Measurements from ENCODE around the gene UBA1. TPM values are rescaled to one million over a fixed set of nuclear protein-coding genes. Genes with fewer than 3 reads are reported as not detected.

Gene UBA1
- total and polyA plus RNA-seq, 2 of the 13 experiments (the other 11 are each of a cell fraction or from before 2014, with no cell fraction given): 93.3 to 129 TPM

DNA sequence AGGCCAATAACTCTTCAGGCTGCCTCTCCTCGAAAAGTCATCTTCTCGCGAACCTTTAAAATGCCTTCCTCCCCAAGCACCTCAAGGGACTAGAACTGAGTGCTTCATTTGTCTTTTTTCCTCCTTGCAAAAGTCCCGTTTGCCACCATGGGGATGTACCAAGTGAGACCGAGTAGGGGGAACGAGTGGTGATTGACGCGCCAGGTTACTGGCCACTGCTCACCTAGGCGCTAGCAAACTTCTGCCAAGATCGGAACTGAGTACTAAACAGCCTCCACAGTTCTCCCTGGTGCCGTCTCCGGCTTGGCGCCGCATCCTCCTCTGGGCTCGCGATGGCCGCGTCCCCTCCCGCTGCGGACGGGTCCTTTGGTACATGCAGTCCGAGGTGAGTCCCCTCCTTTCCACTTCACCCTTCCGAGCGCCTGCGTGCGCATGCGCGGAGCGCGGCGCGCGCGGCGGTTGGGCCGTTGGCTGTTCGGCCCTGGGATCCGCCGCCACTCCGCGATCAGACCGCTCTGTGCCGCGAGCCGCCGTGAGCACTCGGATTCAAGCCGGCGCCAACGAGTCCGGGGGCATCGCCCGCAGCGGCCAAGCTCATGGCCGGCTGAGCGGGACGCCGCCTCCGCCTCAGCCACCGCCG is 24.8 kb downstream of the UBA1 start, which contains the start of gene CDK16 (continued):
- TF ChIP-seq ZNF484 (CRISPR knock-in tag; IDR thresholded peaks at IDR 0.05; ENCODE audit: borderline replicate concordance, low read depth) (no peak), ZNF34 (CRISPR knock-in tag; IDR thresholded peaks at IDR 0.05; ENCODE audit: borderline replicate concordance) (no peak), RBAK (CRISPR knock-in tag; IDR thresholded peaks at IDR 0.05) (no peak), GABPA (IDR thresholded peaks at IDR 0.05; ENCODE audit: low read depth, low read length) (no peak), GABPA (CRISPR knock-in tag; IDR thresholded peaks at IDR 0.05; ENCODE audit: low read depth) (no peak), NCOA2 (CRISPR knock-in tag; IDR thresholded peaks at IDR 0.05) (no peak), ZNF264 (CRISPR knock-in tag; IDR thresholded peaks at IDR 0.05) (no peak), ZNF614 (CRISPR knock-in tag; IDR thresholded peaks at IDR 0.05; ENCODE audit: borderline replicate concordance) (no peak), NFE2L1 (CRISPR knock-in tag; IDR thresholded peaks at IDR 0.05; ENCODE audit: borderline replicate concordance) (no peak), PPARG (CRISPR knock-in tag; conservative IDR thresholded peaks at IDR 0.05) (no peak), ZFYVE20 (CRISPR knock-in tag; IDR thresholded peaks at IDR 0.05; ENCODE audit: borderline replicate concordance, low read depth) (no peak), WIZ (CRISPR knock-in tag; IDR thresholded peaks at IDR 0.05) (no peak), HNF4A (CRISPR knock-in tag; IDR thresholded peaks at IDR 0.05) (no peak), ZNF720 (CRISPR knock-in tag; IDR thresholded peaks at IDR 0.05) (no peak), SSRP1 (CRISPR knock-in tag; IDR thresholded peaks at IDR 0.05) (no peak), ZNF746 (CRISPR knock-in tag; IDR thresholded peaks at IDR 0.05) (no peak), YY1 (IDR thresholded peaks at IDR 0.05; ENCODE audit: insufficient read depth, insufficient replicate concordance, low read depth, low read length) (peak; percentile 8)
- TF ChIP-seq, protein P1, sequence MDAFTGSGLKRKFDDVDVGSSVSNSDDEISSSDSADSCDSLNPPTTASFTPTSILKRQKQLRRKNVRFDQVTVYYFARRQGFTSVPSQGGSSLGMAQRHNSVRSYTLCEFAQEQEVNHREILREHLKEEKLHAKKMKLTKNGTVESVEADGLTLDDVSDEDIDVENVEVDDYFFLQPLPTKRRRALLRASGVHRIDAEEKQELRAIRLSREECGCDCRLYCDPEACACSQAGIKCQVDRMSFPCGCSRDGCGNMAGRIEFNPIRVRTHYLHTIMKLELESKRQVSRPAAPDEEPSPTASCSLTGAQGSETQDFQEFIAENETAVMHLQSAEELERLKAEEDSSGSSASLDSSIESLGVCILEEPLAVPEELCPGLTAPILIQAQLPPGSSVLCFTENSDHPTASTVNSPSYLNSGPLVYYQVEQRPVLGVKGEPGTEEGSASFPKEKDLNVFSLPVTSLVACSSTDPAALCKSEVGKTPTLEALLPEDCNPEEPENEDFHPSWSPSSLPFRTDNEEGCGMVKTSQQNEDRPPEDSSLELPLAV (CRISPR knock-in tag; conservative IDR thresholded peaks at IDR 0.05; ENCODE audit: low read depth): no peak
- TF ChIP-seq, protein P2, sequence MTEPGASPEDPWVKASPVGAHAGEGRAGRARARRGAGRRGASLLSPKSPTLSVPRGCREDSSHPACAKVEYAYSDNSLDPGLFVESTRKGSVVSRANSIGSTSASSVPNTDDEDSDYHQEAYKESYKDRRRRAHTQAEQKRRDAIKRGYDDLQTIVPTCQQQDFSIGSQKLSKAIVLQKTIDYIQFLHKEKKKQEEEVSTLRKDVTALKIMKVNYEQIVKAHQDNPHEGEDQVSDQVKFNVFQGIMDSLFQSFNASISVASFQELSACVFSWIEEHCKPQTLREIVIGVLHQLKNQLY (CRISPR knock-in tag; IDR thresholded peaks at IDR 0.05): no peak
- TF ChIP-seq, protein P3, sequence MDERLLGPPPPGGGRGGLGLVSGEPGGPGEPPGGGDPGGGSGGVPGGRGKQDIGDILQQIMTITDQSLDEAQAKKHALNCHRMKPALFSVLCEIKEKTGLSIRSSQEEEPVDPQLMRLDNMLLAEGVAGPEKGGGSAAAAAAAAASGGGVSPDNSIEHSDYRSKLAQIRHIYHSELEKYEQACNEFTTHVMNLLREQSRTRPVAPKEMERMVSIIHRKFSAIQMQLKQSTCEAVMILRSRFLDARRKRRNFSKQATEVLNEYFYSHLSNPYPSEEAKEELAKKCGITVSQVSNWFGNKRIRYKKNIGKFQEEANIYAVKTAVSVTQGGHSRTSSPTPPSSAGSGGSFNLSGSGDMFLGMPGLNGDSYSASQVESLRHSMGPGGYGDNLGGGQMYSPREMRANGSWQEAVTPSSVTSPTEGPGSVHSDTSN (CRISPR knock-in tag; IDR thresholded peaks at IDR 0.05): no peak
- TF ChIP-seq, protein P4, sequence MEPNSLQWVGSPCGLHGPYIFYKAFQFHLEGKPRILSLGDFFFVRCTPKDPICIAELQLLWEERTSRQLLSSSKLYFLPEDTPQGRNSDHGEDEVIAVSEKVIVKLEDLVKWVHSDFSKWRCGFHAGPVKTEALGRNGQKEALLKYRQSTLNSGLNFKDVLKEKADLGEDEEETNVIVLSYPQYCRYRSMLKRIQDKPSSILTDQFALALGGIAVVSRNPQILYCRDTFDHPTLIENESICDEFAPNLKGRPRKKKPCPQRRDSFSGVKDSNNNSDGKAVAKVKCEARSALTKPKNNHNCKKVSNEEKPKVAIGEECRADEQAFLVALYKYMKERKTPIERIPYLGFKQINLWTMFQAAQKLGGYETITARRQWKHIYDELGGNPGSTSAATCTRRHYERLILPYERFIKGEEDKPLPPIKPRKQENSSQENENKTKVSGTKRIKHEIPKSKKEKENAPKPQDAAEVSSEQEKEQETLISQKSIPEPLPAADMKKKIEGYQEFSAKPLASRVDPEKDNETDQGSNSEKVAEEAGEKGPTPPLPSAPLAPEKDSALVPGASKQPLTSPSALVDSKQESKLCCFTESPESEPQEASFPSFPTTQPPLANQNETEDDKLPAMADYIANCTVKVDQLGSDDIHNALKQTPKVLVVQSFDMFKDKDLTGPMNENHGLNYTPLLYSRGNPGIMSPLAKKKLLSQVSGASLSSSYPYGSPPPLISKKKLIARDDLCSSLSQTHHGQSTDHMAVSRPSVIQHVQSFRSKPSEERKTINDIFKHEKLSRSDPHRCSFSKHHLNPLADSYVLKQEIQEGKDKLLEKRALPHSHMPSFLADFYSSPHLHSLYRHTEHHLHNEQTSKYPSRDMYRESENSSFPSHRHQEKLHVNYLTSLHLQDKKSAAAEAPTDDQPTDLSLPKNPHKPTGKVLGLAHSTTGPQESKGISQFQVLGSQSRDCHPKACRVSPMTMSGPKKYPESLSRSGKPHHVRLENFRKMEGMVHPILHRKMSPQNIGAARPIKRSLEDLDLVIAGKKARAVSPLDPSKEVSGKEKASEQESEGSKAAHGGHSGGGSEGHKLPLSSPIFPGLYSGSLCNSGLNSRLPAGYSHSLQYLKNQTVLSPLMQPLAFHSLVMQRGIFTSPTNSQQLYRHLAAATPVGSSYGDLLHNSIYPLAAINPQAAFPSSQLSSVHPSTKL (CRISPR knock-in tag; IDR thresholded peaks at IDR 0.05): no peak
- TF ChIP-seq, protein P5, sequence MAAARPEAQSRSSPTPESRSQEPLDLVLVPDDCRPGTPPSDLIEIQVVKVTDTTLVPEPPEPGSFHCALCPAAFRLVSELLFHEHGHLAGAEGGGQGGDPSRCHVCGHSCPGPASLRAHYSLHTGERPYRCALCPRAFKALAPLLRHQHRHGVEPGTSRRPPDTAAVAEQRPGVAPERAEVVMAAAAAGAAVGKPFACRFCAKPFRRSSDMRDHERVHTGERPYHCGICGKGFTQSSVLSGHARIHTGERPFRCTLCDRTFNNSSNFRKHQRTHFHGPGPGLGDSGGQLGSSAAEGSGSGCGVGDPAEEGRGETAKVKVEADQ (CRISPR knock-in tag; IDR thresholded peaks at IDR 0.05; ENCODE audit: borderline replicate concordance): no peak
- TF ChIP-seq, protein P6, sequence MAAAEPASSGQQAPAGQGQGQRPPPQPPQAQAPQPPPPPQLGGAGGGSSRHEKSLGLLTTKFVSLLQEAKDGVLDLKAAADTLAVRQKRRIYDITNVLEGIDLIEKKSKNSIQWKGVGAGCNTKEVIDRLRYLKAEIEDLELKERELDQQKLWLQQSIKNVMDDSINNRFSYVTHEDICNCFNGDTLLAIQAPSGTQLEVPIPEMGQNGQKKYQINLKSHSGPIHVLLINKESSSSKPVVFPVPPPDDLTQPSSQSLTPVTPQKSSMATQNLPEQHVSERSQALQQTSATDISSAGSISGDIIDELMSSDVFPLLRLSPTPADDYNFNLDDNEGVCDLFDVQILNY (CRISPR knock-in tag; conservative IDR thresholded peaks at IDR 0.05): no peak
